ENCODE measurements around the gene HHIPL2.
"Not testable (repeated sequence)": the region's sequence is repeated elsewhere in the genome, so short reads cannot be mapped to it uniquely, and the experiment has no call there.

HHIPL2 gene

DNA sequence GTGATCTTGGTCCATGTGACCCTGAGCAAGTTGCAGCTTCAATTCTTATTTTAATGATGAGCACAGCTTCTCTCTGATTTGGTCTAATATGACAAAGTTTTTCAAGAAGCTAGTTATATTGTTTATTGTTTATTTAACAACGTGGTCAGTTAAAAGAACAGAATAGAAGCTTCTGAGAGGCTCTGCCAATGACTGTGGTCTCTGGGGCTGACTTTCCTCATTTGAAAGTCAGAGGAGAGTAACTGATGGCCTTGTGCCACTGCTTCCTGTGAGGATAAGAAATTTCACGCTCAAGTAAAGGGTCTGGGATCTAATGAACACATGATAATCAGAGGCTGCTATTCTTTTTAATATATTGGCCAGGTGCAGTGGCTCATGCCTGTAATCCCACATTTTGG is 7.3 kb downstream of the HHIPL2 start:
- no peak for DNase-seq (ENCODE audit: low read depth in 3 of 3, low spot score in 1 of 3)

DNA sequence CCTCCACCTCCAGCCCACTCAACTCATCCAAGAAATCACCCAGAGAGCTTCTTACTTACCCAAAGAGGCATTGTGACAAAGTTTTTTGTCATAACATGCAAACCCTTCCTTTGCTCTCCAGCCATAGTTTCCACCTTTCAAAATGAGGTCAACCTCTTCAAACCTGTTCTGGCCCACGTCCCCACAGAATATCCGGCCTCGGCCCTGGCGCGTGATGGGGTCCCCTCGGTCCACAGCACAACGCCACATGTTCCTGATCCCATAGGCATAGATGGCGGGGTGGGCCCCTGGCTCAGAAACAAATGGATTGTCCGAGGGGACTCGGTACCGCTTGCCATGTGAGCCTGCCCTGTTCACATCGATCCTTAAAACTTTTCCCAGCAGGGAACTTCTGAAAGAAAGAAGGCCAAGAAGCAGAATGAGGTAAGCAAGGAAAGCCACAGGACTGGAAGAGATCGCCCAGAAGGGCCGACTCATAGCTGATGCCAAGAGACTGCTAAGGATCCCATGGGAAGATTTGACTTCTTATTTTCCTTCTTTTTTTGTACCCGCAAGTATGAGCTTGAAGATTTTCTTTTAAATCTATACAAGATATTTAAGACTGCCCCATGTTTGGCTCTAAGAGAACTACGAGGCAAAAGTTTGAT is 7.8 kb downstream of the HHIPL2 start:
- DNase-seq (ENCODE audit: low read depth in 3 of 3, low spot score in 1 of 3): no peak

- DNase-seq (ENCODE audit: low read depth in 3 of 3, low spot score in 1 of 3): no peak
These were observed 12.4 kb downstream of the HHIPL2 start for GRCh38 chr1:222535455-222535854.

GRCh38 chr1:222530852-222531251 is 17.1 kb downstream of the HHIPL2 start:
- DNase-seq (ENCODE audit: low read depth in 3 of 3, low spot score in 1 of 3): no peak

DNA sequence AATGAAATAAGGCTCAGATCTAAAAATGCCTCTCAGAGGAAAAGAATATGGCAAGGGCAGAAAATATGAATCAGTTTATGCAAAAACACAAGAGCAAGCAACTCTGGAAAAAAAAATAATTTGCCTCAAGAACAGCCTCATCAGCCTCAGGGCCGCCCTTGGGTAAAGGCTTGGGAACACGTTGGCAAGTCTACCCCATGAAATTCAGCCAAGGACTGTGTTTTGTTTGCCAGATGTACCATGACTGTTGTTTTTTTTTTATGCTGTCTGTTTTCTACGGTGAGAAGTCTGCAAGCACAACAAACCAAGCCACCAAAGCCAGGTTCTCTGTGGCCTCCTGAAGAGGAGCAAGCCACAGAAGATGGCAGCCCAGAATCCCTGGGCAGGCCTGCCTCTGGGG is 18.0 kb downstream of the HHIPL2 start:
- DNase-seq (ENCODE audit: low read depth in 3 of 3, low spot score in 1 of 3): no peak

- DNase-seq (ENCODE audit: low read depth in 3 of 3, low spot score in 1 of 3): no peak
These were observed 18.7 kb downstream of the HHIPL2 start for GRCh38 chr1:222529181-222529580.

DNA sequence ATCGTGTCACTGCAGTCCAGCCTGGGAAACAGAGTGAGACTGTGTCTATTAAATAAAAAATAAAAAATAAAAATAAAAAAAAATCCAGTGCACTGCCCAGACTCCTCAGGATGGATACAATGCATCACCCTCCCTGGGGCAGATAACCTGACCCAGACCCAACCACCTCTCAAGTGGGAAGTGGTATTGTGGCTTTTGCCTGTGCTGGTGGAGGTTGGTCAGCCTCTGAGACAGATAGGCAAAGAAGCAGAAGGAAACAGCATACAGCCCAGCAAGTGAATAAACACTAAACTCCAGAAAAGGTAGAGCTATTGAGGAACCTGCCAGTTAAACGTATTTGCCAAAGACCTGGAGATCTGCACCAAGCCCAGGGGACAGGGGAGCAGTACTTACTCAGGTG is 22.0 kb downstream of the HHIPL2 start:
- no peak for DNase-seq (ENCODE audit: low read depth in 3 of 3, low spot score in 1 of 3)

- DNase-seq (ENCODE audit: low read depth in 3 of 3, low spot score in 1 of 3): no peak
These were observed 24.1 kb downstream of the HHIPL2 start for GRCh38 chr1:222523852-222524251.

DNA sequence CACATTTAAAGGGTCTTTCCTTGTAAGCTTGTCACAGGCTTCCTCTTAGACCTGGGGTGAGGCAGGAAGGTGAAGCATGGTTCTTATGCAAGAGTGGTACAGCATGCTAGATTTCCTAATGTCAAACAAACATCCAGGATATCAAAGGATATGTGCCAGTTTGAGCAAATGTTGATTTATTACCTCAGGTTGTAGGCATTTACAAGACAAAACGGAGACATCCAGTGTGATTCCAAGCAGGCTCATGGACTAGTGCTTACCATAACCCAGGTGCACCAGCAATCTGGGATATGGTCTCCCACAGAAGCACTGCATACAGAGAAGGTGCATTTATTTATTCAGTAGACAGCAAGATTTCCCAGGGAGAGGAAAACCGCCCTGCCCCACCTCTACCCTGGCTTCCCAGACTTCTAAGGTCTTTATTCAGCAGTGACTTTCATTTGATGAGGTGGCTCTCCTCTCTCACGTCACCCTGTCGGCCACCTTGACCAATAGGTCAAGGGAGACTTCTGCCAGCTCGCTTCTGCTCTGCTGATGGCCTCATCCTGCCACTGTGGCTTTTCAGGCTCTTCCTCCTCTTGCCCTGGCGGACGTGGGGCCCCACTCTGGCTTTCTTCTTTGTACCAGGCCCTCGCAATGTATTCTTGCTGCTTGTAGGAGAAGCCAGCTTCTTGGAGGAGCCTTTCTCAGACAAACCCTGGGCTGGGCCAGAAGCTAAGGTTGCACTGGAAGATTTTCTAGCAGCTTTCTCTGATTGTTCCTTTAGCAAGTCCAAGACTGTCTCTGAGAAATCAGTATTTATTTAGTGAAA is 25.6 kb downstream of the HHIPL2 start:
- DNase-seq (ENCODE audit: low read depth in 3 of 3, low spot score in 1 of 3): no peak

DNA sequence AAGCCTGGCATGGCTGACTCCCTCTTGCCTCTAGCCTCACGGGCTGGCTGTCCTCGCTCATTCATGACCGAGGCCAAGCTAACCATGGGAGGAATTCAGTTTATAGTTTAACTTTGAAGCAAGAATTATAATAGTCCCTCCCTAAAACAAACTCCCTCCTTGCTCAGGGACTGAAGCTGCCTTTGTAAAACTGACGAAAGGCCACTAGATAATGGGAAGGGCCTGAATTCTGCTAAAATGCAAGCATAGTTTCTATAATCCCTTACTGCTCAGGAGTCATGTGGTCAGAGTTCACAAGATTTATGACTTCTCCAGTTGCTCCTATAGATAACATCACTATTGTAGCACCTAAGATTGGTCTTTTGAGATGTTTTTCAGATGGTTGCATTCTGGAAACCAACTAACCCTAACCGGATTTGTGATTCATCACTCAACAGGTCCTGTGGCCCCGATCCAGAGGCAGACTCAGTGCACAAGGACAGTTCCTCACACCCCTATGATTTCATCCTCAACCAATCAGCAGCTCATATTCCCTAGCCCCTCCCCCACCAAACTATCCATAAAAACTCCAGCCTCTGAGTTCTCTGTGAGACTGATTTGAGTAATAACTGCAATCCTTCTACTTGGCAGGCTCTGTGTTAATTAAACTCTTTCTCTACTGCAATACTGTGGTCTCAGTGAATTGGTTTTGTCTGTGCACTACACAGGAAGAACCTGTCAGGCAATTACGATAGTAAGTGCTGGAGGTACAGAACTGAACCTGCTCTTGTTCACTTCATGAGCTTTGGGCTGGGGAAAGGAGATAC is 26.4 kb downstream of the HHIPL2 start:
- no peak for DNase-seq (ENCODE audit: low read depth in 3 of 3, low spot score in 1 of 3)

DNA sequence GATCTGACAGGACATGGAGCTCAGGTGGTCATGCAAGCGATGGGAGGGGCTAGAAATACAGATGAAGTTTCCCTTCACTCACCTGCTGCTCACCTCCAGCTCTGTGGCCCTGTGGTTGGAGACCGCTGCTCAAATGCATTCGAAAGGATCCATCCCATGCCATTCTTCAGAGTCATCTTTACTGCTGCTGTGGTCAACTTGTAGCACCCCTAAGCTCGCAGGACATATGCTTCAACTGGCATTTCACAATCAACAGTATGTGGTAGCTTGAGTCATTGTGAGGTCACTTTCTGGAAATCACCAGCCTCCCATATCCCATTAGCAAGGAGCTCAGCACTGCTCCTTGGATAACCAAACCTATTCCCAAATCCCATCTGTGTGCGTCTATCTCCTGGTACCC is 58.4 kb downstream of the HHIPL2 start:
- DNase-seq (ENCODE audit: low read depth in 3 of 3, low spot score in 1 of 3): not testable (repeated sequence)

- not testable (repeated sequence) for DNase-seq (ENCODE audit: low read depth in 3 of 3, low spot score in 1 of 3)
These were observed 60.1 kb downstream of the HHIPL2 start for GRCh38 chr1:222487774-222488173.

GRCh38 chr1:222484005-222484404 is 63.9 kb downstream of the HHIPL2 start:
- DNase-seq (ENCODE audit: low read depth in 3 of 3, low spot score in 1 of 3): not testable (repeated sequence)

DNA sequence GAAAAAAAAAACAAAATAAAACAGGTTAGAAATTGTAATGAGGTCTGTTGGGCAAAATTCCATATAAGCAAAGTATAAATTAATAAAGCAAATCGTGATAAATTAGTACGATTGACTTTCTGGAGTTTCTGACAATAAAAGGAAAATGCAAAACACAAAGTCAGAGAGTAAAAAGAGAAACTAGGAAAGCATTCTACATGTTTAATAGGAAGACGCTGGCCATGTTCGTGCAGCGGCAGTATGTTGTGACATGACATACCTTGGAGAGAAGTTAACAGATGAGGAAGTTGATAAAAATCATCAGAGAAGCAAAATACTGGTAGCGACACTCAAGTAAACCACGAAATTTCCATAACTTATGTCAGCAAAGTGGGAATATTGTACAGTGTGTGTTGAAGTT is 68.3 kb downstream of the HHIPL2 start:
- DNase-seq (ENCODE audit: low read depth in 3 of 3, low spot score in 1 of 3): not testable (repeated sequence)

DNA sequence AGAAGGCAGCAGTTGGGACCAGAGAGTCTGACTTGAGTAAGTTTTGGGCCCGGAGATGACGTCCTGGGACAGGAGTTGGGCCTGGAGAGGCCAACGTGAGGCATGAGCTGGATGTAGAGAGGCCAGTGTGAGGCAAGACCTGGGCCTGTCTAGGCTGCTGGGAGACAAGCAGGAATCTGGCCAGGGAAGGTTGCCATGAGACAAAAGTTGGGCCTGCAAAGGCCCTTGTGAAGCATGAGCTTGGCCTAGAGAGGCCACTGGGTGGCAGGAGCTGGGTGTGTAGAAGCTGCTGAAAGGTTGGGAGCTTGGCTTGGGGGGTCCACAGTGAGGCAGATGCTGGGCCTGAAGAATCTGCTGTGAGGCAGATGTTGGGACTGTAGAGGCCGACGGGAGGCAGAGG is 71.5 kb downstream of the HHIPL2 start:
- DNase-seq (ENCODE audit: low read depth in 3 of 3, low spot score in 1 of 3): not testable (repeated sequence)

DNA sequence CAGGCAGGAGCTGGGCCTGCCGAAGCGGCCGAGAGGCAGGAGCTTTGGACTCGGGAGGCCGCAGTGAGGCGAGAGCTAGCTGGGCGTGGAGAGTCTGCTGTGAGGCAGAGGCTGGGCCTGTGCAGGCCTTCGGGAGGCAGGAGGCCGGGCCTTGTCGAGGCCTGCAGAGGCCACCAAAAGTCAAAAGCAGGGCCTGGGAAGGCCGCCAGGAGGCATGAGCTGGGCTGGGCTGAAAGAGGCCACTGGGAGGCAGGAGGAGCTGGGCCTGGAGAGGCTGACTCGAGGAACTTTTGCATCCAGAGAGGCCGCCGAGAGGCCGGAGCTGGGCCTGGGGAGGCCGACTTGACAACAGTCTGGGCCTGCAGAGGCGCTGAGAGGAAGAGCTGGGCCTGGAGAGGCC is 74.2 kb downstream of the HHIPL2 start:
- DNase-seq (ENCODE audit: low read depth in 3 of 3, low spot score in 1 of 3): not testable (repeated sequence)

- not testable (repeated sequence) for DNase-seq (ENCODE audit: low read depth in 3 of 3, low spot score in 1 of 3)
These were observed 74.9 kb downstream of the HHIPL2 start for GRCh38 chr1:222472776-222473540.

All from stimulated activated CD4-positive, alpha-beta T cell treated with anti-CD3 and anti-CD28 coated beads, TNF-alpha, amount 100 ng/mL, for 1 hour (primary cell).